Duodenal mucosa (tissue), 2 donors: ENCODE data around the gene MARCHF10.

ENCODE experiments used
- H3K27ac ChIP-seq: one replicate; pipeline ENCODE4 v1.7.0; 2013; ENCODE audit warnings: low read depth, low read length
- H3K27me3 ChIP-seq, 2 donors: one replicate each; pipeline ENCODE4 v1.7.0; 2013; ENCODE audit warnings: low read length in 2 of 2, control low read depth in 1 of 2; ENCODE audit not compliant: insufficient read depth in 2 of 2, control insufficient read depth in 1 of 2
- H3K36me3 ChIP-seq, 2 donors: one replicate each; pipeline ENCODE4 v1.7.0; 2013; ENCODE audit warnings: low read length in 2 of 2, control low read depth in 1 of 2; ENCODE audit not compliant: insufficient read depth in 2 of 2, control insufficient read depth in 1 of 2
- H3K4me1 ChIP-seq, 2 donors: one replicate each; pipeline ENCODE4 v1.7.0; 2013; ENCODE audit warnings: low read length in 2 of 2, control low read depth in 1 of 2; ENCODE audit not compliant: insufficient read depth in 2 of 2, control insufficient read depth in 1 of 2
- H3K4me3 ChIP-seq, 2 donors: one replicate each; pipeline ENCODE4 v1.7.0; 2013; ENCODE audit warnings: low read length in 2 of 2, low read depth in 1 of 2
- H3K9ac ChIP-seq, 2 donors: one replicate each; pipeline ENCODE4 v1.7.0; 2013; ENCODE audit warnings: low read length in 2 of 2, low read depth in 1 of 2
- H3K9me3 ChIP-seq, 2 donors: one replicate each; pipeline ENCODE4 v1.7.0; 2013; ENCODE audit warnings: low read length in 2 of 2, control low read depth in 1 of 2; ENCODE audit not compliant: control insufficient read depth in 1 of 2

The MARCHF10 gene

DNA sequence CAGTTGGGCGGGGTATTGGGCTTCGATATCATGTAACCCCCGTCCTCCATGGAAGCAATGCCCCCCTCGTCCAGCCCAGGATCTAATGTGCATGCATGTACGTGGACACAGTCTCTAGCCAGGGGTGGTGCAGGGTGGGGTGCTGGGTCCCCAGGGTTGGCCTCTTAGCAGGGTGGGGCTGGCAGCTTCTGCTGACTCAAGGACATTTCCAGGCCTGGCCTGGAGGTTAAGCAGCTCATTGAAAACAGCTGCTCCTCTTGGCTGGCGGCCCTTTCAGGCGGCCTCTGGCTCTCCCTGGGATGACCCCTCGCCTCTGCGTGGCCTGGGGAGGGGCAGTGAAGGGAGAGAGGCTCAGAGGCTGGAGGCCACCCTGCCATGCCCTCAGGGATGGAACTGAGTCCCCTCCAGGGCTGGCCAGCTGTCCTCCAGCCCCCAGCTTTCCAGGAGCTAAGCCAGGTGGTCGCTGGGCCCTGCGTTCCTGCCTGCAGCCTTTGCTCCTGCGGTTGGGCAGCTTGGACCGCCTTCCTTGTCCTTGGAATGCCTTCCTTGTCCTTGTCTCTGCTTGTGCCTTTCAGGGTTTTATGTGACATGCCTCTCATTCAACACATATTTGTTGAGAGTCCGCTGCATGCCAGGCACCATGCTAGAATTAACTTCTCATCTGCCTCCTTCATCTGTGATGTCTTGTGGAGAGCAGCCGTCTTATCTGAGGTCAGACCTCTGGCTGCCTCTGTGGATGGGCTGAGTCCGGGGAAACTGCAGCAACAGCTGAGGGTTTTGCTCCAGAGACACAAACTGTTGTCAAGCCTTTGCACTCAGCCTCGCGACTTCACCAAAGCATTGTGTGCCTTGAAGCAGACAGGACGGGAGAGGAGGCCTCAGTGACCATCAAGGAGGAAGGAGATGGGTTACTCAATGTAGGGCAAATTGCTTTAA is 154.0 kb downstream of the MARCHF10 start:
- H3K4me3 ChIP-seq = peak overlapping the region in 1 of 2 donors; percentile 70
- H3K9ac ChIP-seq = no peak overlapping the region
- H3K27me3 ChIP-seq = peaks cover 14 to 18% of the 10 kb centered on the region in 2 donors
- no peak overlapping the region for H3K27ac ChIP-seq
- peaks cover 17 to 24% of the 10 kb centered on the region in 2 donors for H3K4me1 ChIP-seq
- no peaks in the 10 kb centered on the region for H3K36me3 ChIP-seq
- H3K9me3 ChIP-seq = no peaks in the 10 kb centered on the region

DNA sequence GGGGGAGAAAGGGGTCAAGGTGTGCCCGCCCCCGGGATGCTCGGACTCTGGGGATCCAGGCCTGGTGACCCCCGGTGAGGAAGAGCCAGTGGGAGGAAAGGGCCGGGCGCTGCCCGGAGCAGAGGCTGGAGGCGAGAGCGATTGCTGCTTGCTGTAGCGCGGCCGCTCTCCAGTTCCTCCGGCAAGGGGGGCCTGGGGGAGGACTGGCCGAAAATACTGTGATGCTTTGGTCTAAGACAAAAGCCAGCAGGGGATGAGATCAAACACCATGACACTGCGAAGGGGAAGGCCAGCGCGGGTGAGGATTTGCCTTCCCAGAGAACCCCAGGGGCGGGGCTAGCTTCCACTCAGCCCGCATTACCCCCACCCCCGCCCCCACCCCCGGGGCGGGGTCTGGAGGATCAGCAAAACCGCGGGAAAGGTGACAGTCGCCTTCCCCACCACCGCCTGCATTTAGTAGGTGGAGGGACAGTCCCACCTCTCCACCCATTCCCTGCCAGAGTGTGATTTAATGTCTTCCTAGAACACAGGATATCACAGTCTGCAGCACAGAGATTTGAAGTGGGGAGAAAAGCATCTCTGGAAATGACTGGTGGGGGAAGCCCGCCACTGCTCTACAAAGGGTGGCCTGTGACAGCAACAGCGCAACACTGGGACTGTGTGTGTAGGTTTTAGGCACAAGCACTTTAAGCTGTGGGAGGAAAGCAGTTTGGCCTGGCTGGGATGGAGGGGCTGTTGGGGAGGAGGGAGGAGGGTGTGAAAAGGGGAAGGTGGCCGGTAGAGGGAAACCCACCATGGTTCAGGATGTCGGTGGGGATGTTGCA is 154.9 kb downstream of the MARCHF10 start:
- peak overlapping the region in 1 of 2 donors; percentile 19 for H3K9ac ChIP-seq

DNA sequence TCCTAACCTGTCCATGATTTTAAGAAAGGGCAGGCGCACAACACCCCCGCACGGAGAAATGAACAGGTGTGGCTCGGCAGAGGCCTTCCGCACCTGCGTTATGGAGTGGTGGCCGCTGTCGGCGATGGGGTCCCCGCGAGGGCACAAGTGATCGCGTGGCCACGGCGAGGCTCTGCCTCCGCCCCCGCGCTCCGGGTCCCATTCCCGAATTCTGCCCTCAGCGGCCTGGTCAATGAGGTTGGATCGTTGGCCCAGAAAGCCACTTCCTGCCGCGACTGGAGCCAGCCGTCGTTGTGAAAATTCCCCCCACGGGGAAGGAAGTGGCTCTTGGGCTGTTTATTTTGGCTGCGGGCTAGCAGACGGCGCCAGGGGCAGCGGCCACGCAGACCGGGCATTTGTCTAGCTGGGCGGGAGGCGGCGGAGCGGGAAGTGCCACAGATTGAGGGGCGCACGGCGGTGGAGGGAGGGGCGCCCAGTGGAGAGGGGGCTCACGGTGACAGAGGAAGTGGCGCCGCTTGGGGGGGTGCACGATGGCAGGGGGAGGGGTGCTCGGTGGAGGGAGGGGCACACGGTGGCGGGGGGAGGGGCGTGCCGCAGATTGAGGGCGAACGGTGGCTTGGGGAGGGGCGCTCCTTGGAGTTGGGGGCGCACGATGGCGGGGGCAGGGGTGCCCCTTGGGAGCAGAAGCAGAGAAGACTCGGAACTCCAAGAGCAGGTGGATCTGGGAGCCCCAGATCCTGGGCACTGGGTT is 155.7 kb downstream of the MARCHF10 start:
- Histone ChIP-seq H3K27ac (peak overlapping the region; percentile 10), H3K9ac (peak overlapping the region in 1 of 2 donors; percentile 19), H3K9me3 (no peaks in the 10 kb centered on the region), H3K4me3 (peak overlapping the region; percentile 65 to 70), H3K27me3 (peaks cover 14 to 18% of the 10 kb centered on the region in 2 donors), H3K36me3 (no peaks in the 10 kb centered on the region), H3K4me1 (peaks cover 17 to 24% of the 10 kb centered on the region in 2 donors)

More for the DNA sequence above, 154.9 kb downstream of the MARCHF10 start:
- H3K36me3 ChIP-seq = no peaks in the 10 kb centered on the region
- H3K27ac ChIP-seq = peak overlapping the region; percentile 10
- peak overlapping the region; percentile 65 to 70 for H3K4me3 ChIP-seq
- peaks cover 14 to 18% of the 10 kb centered on the region in 2 donors for H3K27me3 ChIP-seq
- H3K9me3 ChIP-seq = no peaks in the 10 kb centered on the region
- H3K4me1 ChIP-seq = peaks cover 17 to 24% of the 10 kb centered on the region in 2 donors
